GM20000 (cell line): ENCODE data around the gene PSMB2.

ENCODE experiments used
- DNase-seq: peaks from one replicate; pipeline ENCODE4 v3.0.0; 2012; ENCODE audit warnings: low spot score
- CTCF ChIP-seq: IDR thresholded peaks from 2 replicates; pipeline ENCODE4 v1.5.1; 2012; ENCODE audit warnings: mild to moderate bottlenecking, control low read depth; ENCODE audit errors: extremely low read depth, missing control alignments

Gene PSMB2

DNA sequence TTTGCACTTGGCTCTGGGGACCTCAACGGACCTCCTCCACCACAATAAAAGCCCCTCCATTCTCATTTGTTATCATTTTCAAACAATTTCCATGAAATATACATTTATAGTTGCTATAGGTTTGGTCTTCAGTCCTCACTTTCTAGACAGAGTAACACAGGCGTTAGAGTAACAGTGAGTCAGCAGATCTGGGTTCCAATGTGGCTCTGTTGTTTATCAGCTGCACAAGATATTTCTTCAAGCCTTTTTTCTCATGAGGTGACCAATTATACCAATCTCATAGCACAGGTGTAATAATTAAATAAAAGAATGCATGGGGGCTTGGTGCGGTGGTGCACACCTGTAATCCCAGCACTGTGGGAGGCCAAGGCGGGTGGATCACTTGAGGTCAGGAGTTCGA is 32.8 kb upstream of the PSMB2 start:
- DNase-seq = no peak
- TF ChIP-seq CTCF = no peak

DNA sequence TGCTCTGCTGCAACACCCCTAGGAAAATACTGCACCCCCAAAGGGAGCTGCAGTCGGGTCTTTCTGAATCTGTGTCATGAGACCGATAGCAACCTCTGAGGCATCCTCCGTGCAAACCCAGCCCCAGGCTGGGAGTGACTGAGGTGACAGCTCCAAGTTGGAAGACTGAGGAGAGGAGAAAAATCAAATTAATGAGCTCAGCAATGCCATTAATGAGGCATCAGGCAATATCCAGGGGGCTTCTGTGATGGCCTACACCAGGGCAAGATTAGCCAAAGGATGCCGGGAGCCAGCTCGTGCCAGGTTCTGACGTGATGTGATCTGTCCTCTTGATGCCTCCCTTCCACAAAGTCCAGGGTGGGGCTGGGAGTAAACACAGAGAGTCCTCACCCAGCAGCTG is 30.8 kb upstream of the PSMB2 start:
- DNase-seq = no peak
- TF ChIP-seq CTCF = no peak

- DNase-seq = no peak
- no peak for TF ChIP-seq CTCF
Observed at GRCh38 chr1:35668506-35668905, 27.2 kb upstream of the PSMB2 start.

DNA sequence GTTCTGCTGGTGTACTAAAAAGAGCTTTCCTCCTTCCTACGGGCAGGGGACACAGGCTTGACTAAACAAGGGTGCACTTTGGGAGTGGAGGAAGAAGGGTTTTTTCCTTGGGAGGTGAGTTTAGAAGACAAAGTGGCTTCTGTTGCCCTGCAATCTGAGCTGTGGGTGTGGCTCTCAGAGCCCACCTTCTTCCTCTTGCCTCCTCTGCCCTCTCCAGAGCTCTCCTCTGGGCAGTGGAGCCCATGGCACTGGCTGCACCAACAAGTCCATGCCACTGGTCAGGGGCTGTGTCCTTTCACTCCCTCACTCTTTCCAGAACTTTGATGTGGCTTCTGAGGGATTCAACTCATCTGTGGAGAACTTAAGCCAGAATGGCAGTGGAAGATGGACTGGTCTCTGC is 25.6 kb upstream of the PSMB2 start:
- no peak for TF ChIP-seq CTCF
- no peak for DNase-seq

GRCh38 chr1:35666216-35666615 is 24.9 kb upstream of the PSMB2 start:
- TF ChIP-seq CTCF = no peak
- no peak for DNase-seq

DNA sequence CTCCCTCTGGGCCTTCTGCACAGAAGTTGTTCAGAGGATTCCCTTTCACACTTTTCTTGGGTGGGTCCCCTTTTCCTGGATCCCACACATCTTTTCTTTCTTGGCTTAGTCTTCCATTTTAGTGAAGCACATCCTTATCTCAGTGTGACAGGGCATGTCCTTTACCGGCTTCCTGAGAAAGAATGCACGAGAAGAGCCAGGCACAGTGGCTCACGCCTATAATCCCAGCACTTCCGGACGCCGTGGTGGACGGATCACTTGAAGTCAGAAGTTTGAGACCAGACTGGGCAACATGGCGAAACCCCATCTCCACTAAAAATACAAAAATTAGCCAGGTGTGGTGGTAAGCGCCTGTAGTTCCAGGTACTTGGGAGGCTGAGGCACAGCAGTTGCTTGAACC is 22.1 kb upstream of the PSMB2 start:
- TF ChIP-seq CTCF = no peak
- DNase-seq = no peak

DNA sequence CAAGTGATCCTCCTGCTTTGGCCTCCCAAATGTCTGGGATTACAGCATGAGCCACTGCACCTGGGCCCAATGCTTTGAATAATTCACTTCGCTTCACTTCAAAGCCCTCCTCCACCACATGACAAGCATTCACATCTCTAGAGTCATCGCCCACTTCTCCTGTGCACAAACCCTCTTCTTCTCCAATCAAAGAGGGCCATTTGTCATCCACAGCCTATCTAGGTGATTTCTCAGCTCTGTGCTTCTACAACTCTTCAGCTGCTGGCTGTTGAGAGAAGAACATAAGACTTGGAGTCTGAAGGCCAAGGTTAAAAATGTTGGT is 20.1 kb upstream of the PSMB2 start:
- no peak for DNase-seq
- no peak for TF ChIP-seq CTCF
